Measurements from ENCODE around the gene QRICH2.
"Not testable (repeated sequence)": the region's sequence is repeated elsewhere in the genome, so short reads cannot be mapped to it uniquely, and the experiment has no call there.

The QRICH2 gene

GRCh38 chr17:76266244-76266938 is 41.7 kb downstream of the QRICH2 start:
- peak; percentile 61 for DNase-seq (ENCODE audit: low read depth)

- no peak for DNase-seq (ENCODE audit: low read depth)
These were observed 42.3 kb downstream of the QRICH2 start for GRCh38 chr17:76265624-76266243.

- peak; percentile 96 for DNase-seq (ENCODE audit: low read depth)
These were observed 43.1 kb downstream of the QRICH2 start, which contains the start of gene UBALD2 for GRCh38 chr17:76264755-76265623. UBALD2 (plus strand) TSS chr17:76265348; CDS start chr17:76265506, 158 bp downstream.

DNA sequence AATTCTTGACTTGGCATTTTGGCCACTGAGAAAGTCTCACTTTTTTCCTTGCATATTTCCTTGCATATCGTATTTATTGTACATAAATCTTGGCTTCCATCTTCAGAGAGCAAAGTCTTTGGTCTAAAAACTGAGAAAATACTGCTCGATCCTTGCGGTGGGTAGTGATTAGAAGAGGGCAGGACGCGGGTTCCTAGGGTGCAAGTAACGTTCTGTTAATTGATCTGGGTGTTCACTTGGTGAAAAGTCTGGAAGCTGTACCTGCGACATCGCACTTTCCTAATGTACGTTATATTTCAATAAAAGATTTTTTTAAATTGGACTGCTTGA is 43.7 kb downstream of the QRICH2 start:
- no peak for DNase-seq (ENCODE audit: low read depth)

GRCh38 chr17:76263896-76264295 is 44.2 kb downstream of the QRICH2 start:
- DNase-seq (ENCODE audit: low read depth): no peak

DNA sequence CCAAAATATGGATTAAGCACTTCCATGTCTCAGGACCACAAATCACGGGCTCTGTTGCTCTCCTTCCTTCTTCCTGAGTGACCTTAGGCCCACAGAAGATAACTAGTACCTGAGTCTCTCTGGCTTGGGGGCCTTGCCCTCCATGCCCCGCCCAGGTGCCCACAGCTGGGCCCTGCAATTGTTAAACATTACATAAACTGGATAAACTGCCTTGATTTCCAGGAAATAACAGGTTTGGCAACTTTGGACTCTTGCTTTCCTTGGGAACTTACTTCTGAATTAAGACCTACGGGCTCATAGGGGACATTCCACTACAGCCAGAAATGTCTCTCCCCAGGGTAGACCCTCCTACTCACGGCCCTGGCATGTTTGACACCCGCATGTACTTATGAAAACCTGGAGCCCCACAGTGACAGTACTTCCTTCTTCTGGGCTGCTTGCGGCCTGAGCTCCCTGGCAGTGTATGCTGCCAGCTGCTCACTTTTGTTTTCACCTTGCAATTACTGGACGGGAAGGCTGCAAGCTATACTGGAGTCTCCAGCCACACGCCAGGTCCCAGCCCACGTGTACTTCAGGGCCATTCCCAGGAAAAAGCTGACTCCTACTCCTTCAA is 45.2 kb downstream of the QRICH2 start:
- no peak for DNase-seq (ENCODE audit: low read depth)

- DNase-seq (ENCODE audit: low read depth): no peak
These were observed 46.5 kb downstream of the QRICH2 start for GRCh38 chr17:76261421-76262215.

- DNase-seq (ENCODE audit: low read depth): no peak
These were observed 47.4 kb downstream of the QRICH2 start for GRCh38 chr17:76260669-76261068.

- DNase-seq (ENCODE audit: low read depth): no peak
These were observed 47.9 kb downstream of the QRICH2 start for GRCh38 chr17:76260220-76260619.

GRCh38 chr17:76256430-76257050 is 51.5 kb downstream of the QRICH2 start:
- DNase-seq (ENCODE audit: low read depth): not testable (repeated sequence)

DNA sequence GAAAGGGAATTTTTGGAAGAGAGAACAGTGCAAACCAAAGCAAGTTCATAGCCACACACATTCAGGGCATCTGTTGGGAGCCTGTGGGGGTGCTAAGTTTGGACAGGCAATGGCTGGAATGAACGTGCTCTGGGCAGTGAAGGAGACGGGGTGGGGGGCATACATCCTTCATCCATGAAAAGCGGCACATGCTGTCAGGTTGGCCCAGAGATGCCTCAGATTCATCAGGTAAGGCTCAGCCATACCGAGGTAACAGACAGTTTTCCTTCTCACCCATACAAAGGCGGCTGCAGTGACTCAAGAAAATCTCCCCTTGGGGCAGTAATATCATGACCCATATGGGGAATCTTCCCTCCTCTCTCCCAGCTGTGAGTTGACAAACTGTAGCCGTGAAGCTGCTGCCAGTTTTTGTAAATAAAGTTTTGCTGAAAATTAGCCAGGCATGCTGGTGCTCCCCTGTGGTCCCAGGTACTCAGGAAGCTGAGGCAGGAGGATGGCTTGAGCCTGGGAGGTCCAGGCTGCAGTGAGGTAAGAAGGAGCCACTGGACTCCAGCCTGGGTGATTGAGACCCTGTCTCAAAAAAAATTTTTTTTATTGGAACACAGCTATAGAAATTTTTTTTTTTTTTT is 52.2 kb downstream of the QRICH2 start:
- DNase-seq (ENCODE audit: low read depth): no peak

DNA sequence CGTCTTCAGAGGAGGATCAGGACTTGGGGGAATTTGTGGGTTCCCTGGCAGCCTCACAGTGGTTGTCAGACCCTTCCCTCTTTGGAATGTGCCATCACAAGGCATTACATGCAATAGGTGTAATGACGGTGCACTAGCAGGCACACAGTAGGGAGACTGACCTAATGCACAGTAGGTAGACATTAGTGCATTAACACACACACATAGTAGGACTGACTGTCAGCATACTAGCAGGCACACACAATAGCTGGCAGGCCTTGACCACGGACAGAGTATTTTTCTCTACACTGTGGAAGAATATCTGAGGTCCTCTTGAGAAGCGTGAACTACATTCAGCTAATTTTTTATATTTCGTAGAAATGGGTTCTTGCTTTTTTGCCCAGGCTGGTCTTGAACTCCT is 53.8 kb downstream of the QRICH2 start:
- DNase-seq (ENCODE audit: low read depth): no peak

DNA sequence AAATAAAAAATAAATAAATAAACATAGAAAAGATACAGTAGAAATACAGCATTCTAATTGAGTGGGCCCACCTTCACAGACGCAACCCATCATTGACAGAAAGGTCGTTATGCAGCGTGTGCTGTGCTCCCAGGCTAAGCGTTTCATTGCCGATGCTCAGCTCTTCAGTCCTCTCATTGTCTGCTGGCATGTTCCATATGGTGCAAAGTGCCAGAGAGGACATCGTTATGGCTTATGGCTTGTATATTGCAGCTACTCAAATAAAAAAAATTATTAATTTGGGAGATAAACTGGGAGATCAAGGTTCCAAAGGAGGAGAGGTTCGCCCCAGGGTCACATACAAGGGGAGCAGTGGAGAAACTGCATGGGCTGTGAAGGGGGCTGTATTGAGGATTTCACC is 54.2 kb downstream of the QRICH2 start:
- DNase-seq (ENCODE audit: low read depth): no peak

GRCh38 chr17:76252967-76253766 is 54.9 kb downstream of the QRICH2 start:
- not testable (repeated sequence) for DNase-seq (ENCODE audit: low read depth)

- no peak for DNase-seq (ENCODE audit: low read depth)
These were observed 55.8 kb downstream of the QRICH2 start for GRCh38 chr17:76252040-76252954.

GRCh38 chr17:76251478-76252039 is 56.5 kb downstream of the QRICH2 start:
- no peak for DNase-seq (ENCODE audit: low read depth)

GRCh38 chr17:76250141-76250540 is 57.9 kb downstream of the QRICH2 start:
- no peak for DNase-seq (ENCODE audit: low read depth)

GRCh38 chr17:76248013-76248782 is 59.9 kb downstream of the QRICH2 start:
- no peak for DNase-seq (ENCODE audit: low read depth)

Measured in CMK (cell line).